Peyer's patch (tissue), 4 donors: ENCODE data around the gene CUEDC2.

Experiments used
- POLR2A ChIP-seq, 2 donors: fragments of 450-650 bp; IDR thresholded peaks; one replicate each; pipeline ENCODE4 v1.5.1; 2017; ENCODE audit warnings: antibody characterized with exemption in 2 of 2, mild to moderate bottlenecking in 2 of 2, moderate library complexity in 2 of 2
- TF ChIP-seq, protein P1 (sequence below), 6 experiments: fragments of 450-650 bp in 4 of 6; fragments of 200-600 bp in 2 of 6; sonication (generic) in 1 of 6; IDR thresholded peaks; one replicate each; pipeline ENCODE4 v1.5.1; 2017 to 2019; ENCODE audit warnings: antibody characterized with exemption in 6 of 6, mild to moderate bottlenecking in 3 of 6, moderate library complexity in 1 of 6

DNA sequence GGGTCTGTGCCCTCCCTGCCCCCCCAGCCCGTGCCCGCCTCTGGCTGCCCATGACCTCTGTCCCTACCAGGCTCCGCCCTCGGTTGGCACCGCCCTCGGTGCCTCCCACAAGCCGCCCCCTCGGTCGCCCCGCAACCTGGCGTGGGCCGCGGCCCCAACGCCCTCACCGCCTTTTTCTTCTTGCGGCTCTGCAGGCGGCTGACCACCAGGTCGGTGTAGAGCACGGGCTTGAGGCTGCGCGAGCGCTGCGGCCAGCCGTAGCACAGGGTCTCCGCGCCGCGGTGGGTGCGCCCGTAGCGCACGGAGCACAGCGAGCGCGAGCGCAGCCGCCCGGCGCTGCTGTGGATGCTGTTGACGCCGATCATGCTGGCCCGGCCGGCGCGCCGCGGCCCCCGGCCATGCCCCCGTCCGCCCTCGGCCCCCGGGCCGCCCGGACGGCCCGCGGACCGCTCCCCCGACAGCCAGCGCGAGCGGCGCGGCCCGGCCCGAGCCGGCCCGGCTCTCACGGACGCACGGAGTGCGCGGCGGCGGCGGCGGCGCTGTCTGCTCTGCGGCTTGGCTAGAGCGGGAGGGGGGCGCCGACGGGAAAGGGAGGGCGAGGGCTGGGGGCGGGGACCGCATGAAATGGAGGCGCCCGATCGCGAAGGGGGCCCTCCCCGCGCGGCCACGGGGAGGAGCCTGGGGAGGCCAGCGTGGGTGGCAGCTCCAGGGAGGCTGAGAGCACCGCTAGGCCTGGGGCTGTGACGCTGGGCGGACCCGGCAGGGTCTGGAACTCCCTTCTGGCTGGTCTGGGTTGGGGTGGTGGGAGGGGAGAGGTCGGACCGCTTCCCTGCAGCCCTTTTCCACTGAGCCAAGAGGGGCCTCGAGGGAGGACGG, 23.4 kb downstream of the CUEDC2 start:
- TF ChIP-seq, protein P1, sequence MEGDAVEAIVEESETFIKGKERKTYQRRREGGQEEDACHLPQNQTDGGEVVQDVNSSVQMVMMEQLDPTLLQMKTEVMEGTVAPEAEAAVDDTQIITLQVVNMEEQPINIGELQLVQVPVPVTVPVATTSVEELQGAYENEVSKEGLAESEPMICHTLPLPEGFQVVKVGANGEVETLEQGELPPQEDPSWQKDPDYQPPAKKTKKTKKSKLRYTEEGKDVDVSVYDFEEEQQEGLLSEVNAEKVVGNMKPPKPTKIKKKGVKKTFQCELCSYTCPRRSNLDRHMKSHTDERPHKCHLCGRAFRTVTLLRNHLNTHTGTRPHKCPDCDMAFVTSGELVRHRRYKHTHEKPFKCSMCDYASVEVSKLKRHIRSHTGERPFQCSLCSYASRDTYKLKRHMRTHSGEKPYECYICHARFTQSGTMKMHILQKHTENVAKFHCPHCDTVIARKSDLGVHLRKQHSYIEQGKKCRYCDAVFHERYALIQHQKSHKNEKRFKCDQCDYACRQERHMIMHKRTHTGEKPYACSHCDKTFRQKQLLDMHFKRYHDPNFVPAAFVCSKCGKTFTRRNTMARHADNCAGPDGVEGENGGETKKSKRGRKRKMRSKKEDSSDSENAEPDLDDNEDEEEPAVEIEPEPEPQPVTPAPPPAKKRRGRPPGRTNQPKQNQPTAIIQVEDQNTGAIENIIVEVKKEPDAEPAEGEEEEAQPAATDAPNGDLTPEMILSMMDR (IDR thresholded peaks at IDR 0.05): no peak
- TF ChIP-seq POLR2A (IDR thresholded peaks at IDR 0.05): no peak
